Dedifferentiated amniotic fluid mesenchymal stem cell (primary cell): ENCODE results near the gene WASF3.

Source experiments
- DNase-seq: peaks from one replicate; pipeline ENCODE4 v3.0.0-alpha.2; 2016; ENCODE audit errors: extremely low spot score

The WASF3 gene, protein sequence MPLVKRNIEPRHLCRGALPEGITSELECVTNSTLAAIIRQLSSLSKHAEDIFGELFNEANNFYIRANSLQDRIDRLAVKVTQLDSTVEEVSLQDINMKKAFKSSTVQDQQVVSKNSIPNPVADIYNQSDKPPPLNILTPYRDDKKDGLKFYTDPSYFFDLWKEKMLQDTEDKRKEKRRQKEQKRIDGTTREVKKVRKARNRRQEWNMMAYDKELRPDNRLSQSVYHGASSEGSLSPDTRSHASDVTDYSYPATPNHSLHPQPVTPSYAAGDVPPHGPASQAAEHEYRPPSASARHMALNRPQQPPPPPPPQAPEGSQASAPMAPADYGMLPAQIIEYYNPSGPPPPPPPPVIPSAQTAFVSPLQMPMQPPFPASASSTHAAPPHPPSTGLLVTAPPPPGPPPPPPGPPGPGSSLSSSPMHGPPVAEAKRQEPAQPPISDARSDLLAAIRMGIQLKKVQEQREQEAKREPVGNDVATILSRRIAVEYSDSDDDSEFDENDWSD

DNA sequence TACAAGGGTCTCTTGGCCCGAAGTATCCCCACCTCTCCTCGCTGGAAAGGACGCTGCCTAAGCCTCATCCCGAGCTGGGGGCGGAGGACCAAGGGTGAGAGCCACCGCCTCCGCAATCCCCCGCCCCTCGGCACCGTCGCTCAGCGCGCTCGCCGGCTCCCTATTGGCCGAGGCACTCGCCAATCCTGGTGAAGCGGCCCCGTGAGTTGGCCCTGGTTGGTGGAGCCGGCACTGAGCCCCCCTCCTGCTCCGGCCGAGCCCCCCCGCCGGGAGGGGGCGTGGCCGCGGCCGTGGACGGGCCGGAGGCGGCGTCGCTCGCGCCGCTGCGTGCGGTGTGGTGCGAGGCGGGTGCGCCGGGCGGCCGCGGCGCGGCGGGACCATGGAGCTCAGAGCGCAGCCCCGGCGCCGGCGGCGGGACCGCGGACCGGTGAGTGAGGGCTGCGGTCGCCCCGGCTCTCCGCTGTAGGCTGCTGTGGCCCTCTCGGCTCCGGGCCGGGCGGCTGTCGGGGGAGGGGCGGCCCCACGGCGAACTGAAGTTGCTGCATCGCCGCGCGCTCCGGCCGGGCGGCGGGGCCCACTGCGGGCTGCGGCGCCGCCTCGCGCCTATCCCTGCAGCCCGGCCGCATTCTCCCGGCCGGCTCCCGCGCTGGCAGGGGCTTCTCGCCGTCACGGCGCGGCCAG lies at the start of gene WASF3:
TSS of gene WASF3 (plus strand) at position 291 of the 681 bp plus-strand sequence. CDS start 84,588 bp downstream, outside the sequence.
- peak; percentile 91 for DNase-seq

- peak; percentile 43 for DNase-seq
These were observed 48.6 kb upstream of the WASF3 start for GRCh38 chr13:26508885-26509284.

GRCh38 chr13:26509491-26509890 lies 48.0 kb upstream of the WASF3 start:
- no peak for DNase-seq

DNA sequence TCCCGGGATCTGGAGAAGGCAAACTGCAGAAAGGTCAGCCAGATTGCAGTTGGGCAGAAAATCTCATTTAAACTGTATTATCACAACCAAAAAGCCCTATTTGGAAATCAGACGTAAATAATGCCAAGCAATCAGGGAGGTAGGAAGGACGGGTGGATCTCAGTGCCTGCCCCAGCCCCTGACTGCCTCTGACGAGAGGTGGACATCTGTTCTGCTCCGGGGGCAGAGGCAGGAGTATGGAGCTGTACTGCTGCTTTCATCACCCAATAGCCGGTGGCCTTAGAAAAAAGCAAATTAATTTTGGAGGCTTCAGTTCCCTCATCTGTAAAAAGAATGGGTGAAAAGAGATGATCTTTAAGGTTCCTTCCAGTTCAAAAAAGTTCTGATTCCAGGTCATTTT lies 43.6 kb upstream of the WASF3 start:
- DNase-seq: no peak

GRCh38 chr13:26515721-26516120 lies 41.8 kb upstream of the WASF3 start:
- DNase-seq: no peak

GRCh38 chr13:26517936-26518335 lies 39.5 kb upstream of the WASF3 start:
- no peak for DNase-seq

DNA sequence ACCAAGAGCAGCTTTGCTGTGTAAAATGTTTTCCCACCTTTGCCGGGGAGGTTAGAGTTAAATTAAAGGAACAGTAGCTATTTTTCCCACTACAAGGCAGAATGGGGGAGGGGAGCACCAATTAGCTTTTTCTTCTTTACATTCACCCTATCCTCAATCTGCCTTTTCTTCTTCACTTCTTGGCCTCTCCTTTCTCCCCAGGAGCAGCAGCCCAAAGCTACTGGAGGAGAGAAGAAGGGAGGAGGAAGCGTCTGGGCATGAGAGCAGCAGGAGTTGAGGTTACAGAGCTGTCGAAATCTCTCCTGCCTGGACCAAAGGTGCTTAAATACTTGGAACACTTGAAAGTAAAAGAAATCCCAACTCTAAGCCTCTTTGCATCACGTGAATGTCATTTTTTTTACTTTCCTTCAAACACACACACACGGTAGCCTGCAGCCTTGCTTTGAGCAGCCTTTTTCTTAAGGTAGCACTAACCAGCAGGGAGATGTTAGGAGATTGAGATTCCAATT lies 39.0 kb upstream of the WASF3 start:
- no peak for DNase-seq

DNA sequence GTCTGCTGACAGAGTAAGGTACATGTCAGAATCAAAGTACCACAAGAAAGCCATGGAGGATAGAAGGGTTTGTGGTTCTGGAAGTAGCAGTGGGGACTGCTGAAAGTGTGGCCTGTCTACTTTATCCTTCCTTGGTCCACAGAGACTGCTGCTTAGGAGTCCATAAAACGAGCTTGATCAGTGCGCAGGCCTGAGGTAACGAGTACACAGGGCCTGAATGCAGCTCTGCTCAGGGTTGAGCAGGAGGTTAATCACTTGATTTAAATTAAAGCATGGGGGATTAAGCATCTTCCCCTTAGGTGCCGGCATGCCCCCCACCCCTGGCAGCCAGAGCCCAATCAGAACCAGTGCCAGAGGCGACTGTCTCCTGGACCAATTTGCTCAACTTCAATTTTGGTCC lies 34.9 kb upstream of the WASF3 start:
- no peak for DNase-seq

GRCh38 chr13:26523007-26523406 lies 34.5 kb upstream of the WASF3 start:
- DNase-seq: no peak

DNA sequence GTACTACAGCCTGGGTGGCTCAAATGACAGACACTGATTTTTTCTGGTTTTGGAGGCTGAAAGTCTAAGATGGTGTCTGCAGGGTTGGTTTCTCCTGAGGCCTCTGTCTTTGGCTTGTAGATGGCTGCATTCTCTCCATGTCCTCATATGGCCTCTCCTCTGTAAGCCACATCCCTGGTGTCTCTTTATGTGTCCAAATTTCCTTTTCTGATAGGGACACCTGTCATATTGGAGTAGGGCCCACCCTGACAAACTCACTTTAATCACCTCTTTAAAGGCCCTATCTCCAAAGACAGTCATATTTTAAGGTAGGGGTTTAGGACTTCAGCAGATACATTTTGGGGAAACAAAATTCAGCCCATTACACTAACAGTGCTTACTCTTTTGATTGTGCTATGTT lies 32.0 kb upstream of the WASF3 start:
- no peak for DNase-seq

GRCh38 chr13:26526702-26527216 lies 30.7 kb upstream of the WASF3 start:
- no peak for DNase-seq

GRCh38 chr13:26528527-26528926 lies 29.0 kb upstream of the WASF3 start:
- DNase-seq: no peak

DNA sequence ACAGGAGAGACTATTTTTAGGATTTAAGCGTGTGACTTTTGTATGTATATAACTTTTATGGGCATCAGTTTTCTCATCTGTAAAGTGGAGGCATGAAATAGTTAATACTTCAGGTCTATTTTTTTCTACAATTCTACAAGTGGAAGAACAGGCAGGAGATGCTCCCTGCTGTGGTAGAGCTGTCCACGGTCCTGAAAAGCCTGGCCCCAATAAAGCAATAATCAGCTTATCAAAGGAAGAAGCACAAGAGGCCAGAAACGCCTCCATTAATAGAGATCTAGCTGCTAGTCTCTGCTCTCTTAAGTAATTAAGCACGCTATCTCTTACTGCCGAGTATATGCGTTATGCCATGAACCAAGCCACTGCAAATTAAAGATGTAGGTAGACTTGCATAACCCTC lies 28.0 kb upstream of the WASF3 start:
- peak; percentile 46 for DNase-seq

DNA sequence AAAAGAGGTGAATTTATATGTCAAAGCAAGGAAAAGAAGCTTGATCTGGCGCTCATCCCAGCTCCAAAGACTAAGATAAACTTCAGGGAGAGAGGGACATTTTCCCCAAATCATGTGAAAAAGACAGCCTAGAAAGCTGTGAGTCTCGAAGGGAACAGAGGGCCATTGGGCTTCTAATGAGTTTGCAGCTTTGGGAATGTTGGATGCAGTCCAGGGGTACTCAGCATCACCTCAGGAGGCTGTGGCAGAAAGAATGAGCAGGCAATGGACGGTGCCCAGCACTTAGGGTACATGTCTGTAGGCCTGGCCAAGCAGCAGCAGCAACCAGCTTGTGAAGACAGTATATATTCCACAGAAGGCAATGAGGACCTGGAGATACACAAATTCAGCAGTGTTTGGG lies 25.7 kb upstream of the WASF3 start:
- DNase-seq: no peak

- no peak for DNase-seq
These were observed 23.3 kb upstream of the WASF3 start for GRCh38 chr13:26534036-26534726.

- no peak for DNase-seq
These were observed 18.8 kb upstream of the WASF3 start for GRCh38 chr13:26538363-26539317.

GRCh38 chr13:26539738-26540292 lies 17.7 kb upstream of the WASF3 start:
- no peak for DNase-seq

DNA sequence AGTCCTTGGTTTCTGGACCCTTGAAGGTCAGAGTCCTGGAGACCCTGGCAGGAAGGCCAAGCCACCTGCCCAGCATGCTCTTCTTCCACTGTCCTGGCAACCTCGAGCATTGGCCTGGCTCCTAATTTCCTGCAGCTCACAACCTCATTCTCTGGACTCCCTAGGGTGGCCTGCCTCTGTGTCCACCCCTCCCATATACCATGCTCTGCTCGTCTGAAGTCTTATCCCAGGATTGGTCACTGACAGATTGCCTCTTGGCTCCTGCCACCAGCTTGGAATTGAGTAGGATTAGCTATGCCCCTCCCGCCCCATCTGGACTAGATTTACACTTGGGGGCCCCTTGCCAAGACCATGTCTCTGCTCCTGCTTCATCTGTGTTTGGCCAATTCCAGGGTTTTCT lies 17.1 kb upstream of the WASF3 start:
- DNase-seq: no peak

DNA sequence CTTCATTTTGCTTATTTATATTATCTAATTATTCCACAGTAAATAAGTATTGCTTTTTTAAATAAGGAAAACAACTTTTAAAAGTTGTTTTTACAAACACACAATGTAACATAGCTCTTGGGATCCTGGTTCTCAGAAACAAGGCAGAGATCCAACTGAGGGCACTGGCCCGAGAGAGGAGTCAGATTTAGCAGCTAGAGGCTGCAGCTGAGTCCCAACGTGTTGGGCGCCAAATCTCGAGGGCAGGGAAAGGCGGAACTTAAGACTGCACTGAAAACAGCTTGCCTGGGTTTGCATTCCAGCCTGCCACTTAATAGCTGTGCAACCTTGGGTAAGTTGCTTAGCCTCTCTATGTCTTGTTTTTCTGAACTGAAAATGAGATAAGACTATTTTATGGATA lies 16.4 kb upstream of the WASF3 start:
- DNase-seq: no peak
